K562 (cell line): Measurements from ENCODE around the gene OR2F1. TPM values are rescaled to one million over a fixed set of nuclear protein-coding genes. Genes with fewer than 3 reads are reported as not detected.

Source experiments
- ATAC-seq: fragments of 200-7000 bp; cut with Tn5 transposase; 3 replicates; pipeline ENCODE4 v1.9.1; 2020; ENCODE audit warnings: moderate library complexity
- BruUV-seq: library from RNA; stranded (reverse); fragments of 400-500 nt; replicated peaks from 2 replicates; lab custom pipeline; 2021; lab: Mats Ljungman, UMichigan
- CTCF ChIA-PET: fragments of 300-600 bp; formaldehyde crosslinking; extraction: SDS; loops from one replicate; lab custom pipeline; 2021; ENCODE audit warnings: low intra/inter-chr PET ratio; lab: Yijun Ruan, JAX
- POLR2A ChIA-PET: fragments of 300-600, 350-650 bp; sonication (Branson Sonifier 250); formaldehyde crosslinking; extraction: SDS; loops from one replicate; lab custom pipeline; 2021; ENCODE audit warnings: antibody characterized with exemption, inconsistent platforms; lab: Yijun Ruan, JAX
- DNase-seq, 4 experiments: peaks; one replicate each; pipeline versions ENCODE4 v3.0.0 to v3.0.0-alpha.2; 2011 to 2018; ENCODE audit warnings: low spot score in 3 of 4, mixed read lengths in 3 of 4; ENCODE audit errors: extremely low read depth in 1 of 4
- FAIRE-seq: peaks from 2 replicates; lab custom pipeline; 2011; peaks lifted over from hg19 to GRCh38; lab: Jason Lieb, UNC
- H2AFZ ChIP-seq: 2 replicates; pipeline ENCODE4 v1.6.0; 2011; ENCODE audit warnings: low read depth, low read length, control low read depth, inconsistent platforms
- H3K27ac ChIP-seq: fragments of 200-600 bp; 3 replicates; pipeline ENCODE4 v1.8.0; 2011; ENCODE audit warnings: low read depth, mild to moderate bottlenecking, control low read depth, inconsistent platforms, low read length, moderate library complexity, mixed read lengths; ENCODE audit errors: extremely low read depth
- H3K27me3 ChIP-seq, 2 experiments: fragments of 300-600 bp in 1 of 2; 2 replicates in 1 of 2; 3 replicates in 1 of 2; pipeline versions ENCODE4 v1.6.0 to v1.8.0; 2011; ENCODE audit warnings: inconsistent platforms in 2 of 2, low read length in 2 of 2, mild to moderate bottlenecking in 1 of 2, mixed read lengths in 1 of 2, moderate library complexity in 1 of 2; ENCODE audit not compliant: control insufficient read depth in 2 of 2, insufficient read depth in 2 of 2
- H3K36me3 ChIP-seq: fragments of 300-600 bp; 3 replicates; pipeline ENCODE4 v1.8.0; 2011; ENCODE audit warnings: mild to moderate bottlenecking, low read length, inconsistent platforms; ENCODE audit not compliant: control insufficient read depth, insufficient read depth
- H3K4me1 ChIP-seq, 2 experiments: fragments of 200-600 bp in 1 of 2; replicated peaks in 1 of 2; 2 replicates in 1 of 2; 3 replicates in 1 of 2; pipeline versions ENCODE4 v1.5.1 to v1.8.0; 2011; ENCODE audit warnings: inconsistent platforms in 2 of 2, low read length in 2 of 2, mild to moderate bottlenecking in 1 of 2, mixed read lengths in 1 of 2, moderate library complexity in 1 of 2; ENCODE audit not compliant: control insufficient read depth in 2 of 2, insufficient read depth in 2 of 2
- H3K4me2 ChIP-seq: 2 replicates; pipeline ENCODE4 v1.6.1; 2011; ENCODE audit warnings: low read length, control low read depth, inconsistent platforms, mixed read lengths; ENCODE audit not compliant: insufficient read depth
- H3K4me3 ChIP-seq: fragments of 200-600 bp; sonication (generic), shearing (Covaris generic); 2 replicates; pipeline ENCODE4 v1.5.1; 2016; ENCODE audit warnings: control low read depth, inconsistent platforms
- H3K79me2 ChIP-seq: fragments of 200-600 bp; 3 replicates; pipeline ENCODE4 v1.8.0; 2011; ENCODE audit warnings: low read length, inconsistent platforms; ENCODE audit not compliant: control insufficient read depth, insufficient read depth
- H3K9ac ChIP-seq, 2 experiments: 2 replicates each; pipeline versions ENCODE4 v1.6.0 to v1.6.1; 2011; ENCODE audit warnings: low read depth in 2 of 2, low read length in 2 of 2, control low read depth in 1 of 2, inconsistent platforms in 1 of 2, mild to moderate bottlenecking in 1 of 2, mixed read lengths in 1 of 2; ENCODE audit not compliant: insufficient read depth in 1 of 2
- H3K9me1 ChIP-seq: one replicate; pipeline ENCODE4 v1.6.0; 2011; ENCODE audit warnings: inconsistent platforms, mild to moderate bottlenecking, low read length, moderate library complexity; ENCODE audit not compliant: control insufficient read depth, insufficient read depth
- H3K9me3 ChIP-seq: replicated peaks from 2 replicates; pipeline ENCODE4 v1.5.1; 2011; ENCODE audit warnings: low read depth, low read length, inconsistent platforms; ENCODE audit not compliant: control insufficient read depth, insufficient read depth
- H4K20me1 ChIP-seq: replicated peaks from 2 replicates; pipeline ENCODE4 v1.6.1; 2011; ENCODE audit warnings: low read length, inconsistent platforms, mixed read lengths; ENCODE audit not compliant: control insufficient read depth, insufficient read depth
- HOMEZ ChIP-seq: fragments of 250-450 bp; sonication (Bioruptor Pico); IDR thresholded peaks from 2 replicates; pipeline ENCODE4 v1.4.0; 2020; ENCODE audit warnings: mild to moderate bottlenecking, moderate library complexity
- KAT8 ChIP-seq: fragments of 450-650 bp; IDR thresholded peaks from 2 replicates; pipeline ENCODE4 v1.6.1; 2016; ENCODE audit warnings: low read depth, mild to moderate bottlenecking
- NFE2 ChIP-seq: IDR thresholded peaks from 2 replicates; pipeline ENCODE4 v1.6.1; 2014; ENCODE audit warnings: antibody characterized with exemption, low read depth
- NRF1 ChIP-seq, 2 experiments: fragments of 450-650 bp; IDR thresholded peaks in 1 of 2; conservative IDR thresholded peaks in 1 of 2; 2 replicates each; pipeline ENCODE4 v1.6.1; 2014; ENCODE audit warnings: mild to moderate bottlenecking in 2 of 2
- SIX5 ChIP-seq, 2 experiments: IDR thresholded peaks; 2 replicates each; pipeline ENCODE4 v1.6.1; 2011; ENCODE audit warnings: low read length in 2 of 2, borderline replicate concordance in 1 of 2, low read depth in 1 of 2, mild to moderate bottlenecking in 1 of 2, moderate library complexity in 1 of 2; ENCODE audit not compliant: insufficient read depth in 1 of 2
- TBL1XR1 ChIP-seq, 2 experiments: IDR thresholded peaks; 2 replicates each; pipeline ENCODE4 v1.6.1; 2012; ENCODE audit warnings: improper control_type of control experiment in 2 of 2, low read length in 2 of 2, mild to moderate bottlenecking in 1 of 2
- ZNF134 ChIP-seq: fragments of 250-450 bp; sonication (Bioruptor Pico); conservative IDR thresholded peaks from 2 replicates; pipeline ENCODE4 v1.4.0; 2020
- ZNF431 ChIP-seq: sonication (generic); formaldehyde crosslinking; IDR thresholded peaks from 2 replicates; pipeline ENCODE4 v1.8.0; 2022; ENCODE audit warnings: mild to moderate bottlenecking, missing genetic modification reagents
- ZNF707 ChIP-seq: fragments of 250-450 bp; sonication (Bioruptor Pico); conservative IDR thresholded peaks from 2 replicates; pipeline ENCODE4 v1.8.0; 2022; ENCODE audit warnings: inconsistent platforms, mild to moderate bottlenecking, moderate library complexity
- ZNF77 ChIP-seq: fragments of 250-450 bp; sonication (Bioruptor Pico); IDR thresholded peaks from 2 replicates; pipeline ENCODE4 v1.5.0; 2020
- WGBS: fragments of 100-300 bp; shearing (Covaris generic); methylation state at CpG from one replicate; pipeline ENCODE4 v1.1.6; 2016; ENCODE audit warnings: low coverage, mixed read lengths; ENCODE audit not compliant: insufficient coverage; ENCODE audit errors: missing lambda C conversion rate; 5-methylcytosine and 5-hydroxymethylcytosine counted together
- in situ Hi-C: fragments of 300-500 bp; cut with MboI; formaldehyde crosslinking; loops from 4 replicates; pipeline ENCODE4 v1.15.0; 2018; ENCODE audit warnings: inconsistent platforms, mixed read lengths
- intact Hi-C: fragments of 100-400 bp; cut with micrococcal nuclease; formaldehyde crosslinking; loops from 2 replicates; pipeline ENCODE4 v1.14.2; 2022
- polyA plus RNA-seq, 8 experiments: library from polyadenylated mRNA; depleted of rRNA in 4 of 8; stranded (reverse) in 5 of 8; unstranded in 3 of 8; fragments of >200 nt; fragmentation: Nextera tagmentation in 2 of 8; fragmentation: Illumina TruSeq in 1 of 8; extraction: Ambion mirVana in 2 of 8; extraction: Trizol in 1 of 8; gene quantifications; 2 replicates each; pipeline versions ENCODE4 v1.2.1 to v1.2.3, GENCODE V29; 2011 to 2014; ENCODE audit warnings: inconsistent platforms in 1 of 8, missing spikeins in 1 of 8
- total RNA-seq, 7 experiments: library from RNA; depleted of rRNA in 6 of 7; stranded (reverse); fragments of >200 nt in 6 of 7; fragmentation: Illumina TruSeq in 2 of 7; extraction: Trizol in 2 of 7; gene quantifications; 2 replicates each; pipeline versions ENCODE4 v1.2.1 to v1.2.3, GENCODE V29; 2011 to 2021; ENCODE audit warnings: low replicate concordance in 1 of 7
- TF ChIP-seq, protein P1 (sequence below): fragments of 450-650 bp; IDR thresholded peaks from 2 replicates; pipeline ENCODE4 v1.6.1; 2016; ENCODE audit warnings: missing biosample characterization, missing genetic modification characterization
- TF ChIP-seq, protein P2 (sequence below): fragments of 450-650 bp; IDR thresholded peaks from 2 replicates; pipeline ENCODE4 v1.6.1; 2016; ENCODE audit warnings: borderline replicate concordance
- TF ChIP-seq, protein P3 (sequence below): conservative IDR thresholded peaks from 2 replicates; pipeline ENCODE4 v1.6.1; 2011; ENCODE audit warnings: low read depth, mild to moderate bottlenecking, low read length; ENCODE audit not compliant: control insufficient read depth

OR2F1 gene
- total and polyA plus RNA-seq, 9 of the 15 experiments (the other 6 are each of a cell fraction or from before 2014, with no cell fraction given) = not detected

DNA sequence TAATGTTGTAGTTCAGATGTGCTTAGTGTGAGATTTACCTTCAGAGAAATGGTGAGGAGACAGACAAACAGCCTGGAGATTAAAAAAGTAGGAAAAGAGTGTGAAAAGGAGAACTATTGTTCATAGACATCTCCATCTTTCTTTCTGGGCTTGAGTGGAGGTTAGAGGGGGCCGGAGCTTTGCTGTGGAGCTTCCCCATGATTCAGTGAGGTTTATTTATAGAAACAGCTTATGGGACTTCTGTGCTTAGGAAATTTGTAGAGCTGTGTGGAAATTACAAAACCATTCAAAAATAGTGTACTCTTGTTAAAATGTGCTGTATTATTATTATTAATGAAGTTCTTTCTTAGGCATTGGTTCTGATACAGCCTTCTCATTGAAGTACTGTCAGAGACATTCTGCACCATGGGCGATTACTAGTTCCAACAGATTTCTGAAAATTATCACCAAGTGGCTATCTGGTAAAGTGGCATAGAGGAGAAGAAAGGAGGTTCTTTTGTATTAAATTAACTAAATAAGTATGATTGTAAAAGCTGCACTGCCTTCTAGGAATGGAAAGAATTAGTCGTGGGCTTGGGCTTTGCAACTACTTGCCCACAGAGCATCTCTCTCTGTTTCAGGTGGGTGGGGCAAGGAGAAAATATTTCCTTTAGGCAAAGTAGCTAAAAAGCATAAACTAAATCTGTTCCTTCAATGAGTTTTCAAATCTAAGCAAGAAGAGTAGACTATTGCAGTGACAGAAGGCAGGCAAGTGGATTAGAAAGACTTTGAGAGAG, 44.0 kb upstream of the OR2F1 start (continued):
- TF ChIP-seq HOMEZ = no peak

DNA sequence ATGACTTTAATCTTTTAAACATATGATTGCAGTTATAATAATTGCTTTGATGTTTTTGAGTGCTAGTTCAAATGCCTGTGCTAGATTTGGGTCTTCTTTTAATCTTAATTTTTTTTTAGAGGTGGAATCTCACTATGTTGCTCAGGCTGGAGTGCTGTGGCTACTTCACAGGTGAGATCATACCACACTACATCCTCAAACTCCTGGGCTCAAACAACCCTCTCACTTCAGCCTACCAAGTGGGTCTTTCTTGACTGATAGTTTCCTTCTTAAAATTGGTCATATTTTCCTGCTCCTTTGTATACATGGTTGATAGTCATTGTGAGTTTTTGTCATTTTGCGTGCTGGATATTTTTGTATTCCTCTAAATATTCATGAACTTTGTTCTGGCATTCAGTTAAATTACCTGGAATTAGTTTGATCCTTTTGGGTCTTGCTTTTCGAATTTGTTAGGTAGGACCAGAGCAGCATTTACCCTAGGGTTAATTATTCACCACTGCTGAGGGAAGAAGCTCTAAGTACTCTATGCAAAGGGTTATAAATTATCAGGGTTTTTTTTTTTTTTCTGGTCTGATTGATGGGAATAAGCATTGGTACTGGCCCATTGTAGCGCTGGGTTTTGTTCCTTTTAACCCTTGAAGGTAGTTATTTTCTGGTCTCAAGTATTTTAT, 40.6 kb upstream of the OR2F1 start:
- Histone ChIP-seq H3K79me2 (no peaks in the 10 kb centered on the region), H3K27me3 (peaks cover 16 to 22% of the 10 kb centered on the region in 2 experiments), H4K20me1 (no peaks in the 10 kb centered on the region), H3K9ac (no peak overlapping the region), H3K27ac (no peak overlapping the region), H3K9me3 (no peaks in the 10 kb centered on the region), H2AFZ (no peak overlapping the region), H3K36me3 (no peaks in the 10 kb centered on the region), H3K4me3 (no peak overlapping the region), H3K4me2 (no peak overlapping the region), H3K4me1 (no peaks in the 10 kb centered on the region), H3K9me1 (no peaks in the 10 kb centered on the region)
- WGBS = 0% methylated on average over 3 of the region's 3 CpGs
- ChIA-PET POLR2A (no interaction called here), CTCF (interaction anchor here (0.7 kb wide), 1 partner anchor 12 kb away, joined by 3 read pairs; the partner anchor contains the start of gene TCAF1)
- no peak for TF ChIP-seq ZNF77 (CRISPR knock-in tag)
- TF ChIP-seq, protein P1, sequence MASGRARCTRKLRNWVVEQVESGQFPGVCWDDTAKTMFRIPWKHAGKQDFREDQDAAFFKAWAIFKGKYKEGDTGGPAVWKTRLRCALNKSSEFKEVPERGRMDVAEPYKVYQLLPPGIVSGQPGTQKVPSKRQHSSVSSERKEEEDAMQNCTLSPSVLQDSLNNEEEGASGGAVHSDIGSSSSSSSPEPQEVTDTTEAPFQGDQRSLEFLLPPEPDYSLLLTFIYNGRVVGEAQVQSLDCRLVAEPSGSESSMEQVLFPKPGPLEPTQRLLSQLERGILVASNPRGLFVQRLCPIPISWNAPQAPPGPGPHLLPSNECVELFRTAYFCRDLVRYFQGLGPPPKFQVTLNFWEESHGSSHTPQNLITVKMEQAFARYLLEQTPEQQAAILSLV (tag) = no peak
- TF ChIP-seq, protein P2, sequence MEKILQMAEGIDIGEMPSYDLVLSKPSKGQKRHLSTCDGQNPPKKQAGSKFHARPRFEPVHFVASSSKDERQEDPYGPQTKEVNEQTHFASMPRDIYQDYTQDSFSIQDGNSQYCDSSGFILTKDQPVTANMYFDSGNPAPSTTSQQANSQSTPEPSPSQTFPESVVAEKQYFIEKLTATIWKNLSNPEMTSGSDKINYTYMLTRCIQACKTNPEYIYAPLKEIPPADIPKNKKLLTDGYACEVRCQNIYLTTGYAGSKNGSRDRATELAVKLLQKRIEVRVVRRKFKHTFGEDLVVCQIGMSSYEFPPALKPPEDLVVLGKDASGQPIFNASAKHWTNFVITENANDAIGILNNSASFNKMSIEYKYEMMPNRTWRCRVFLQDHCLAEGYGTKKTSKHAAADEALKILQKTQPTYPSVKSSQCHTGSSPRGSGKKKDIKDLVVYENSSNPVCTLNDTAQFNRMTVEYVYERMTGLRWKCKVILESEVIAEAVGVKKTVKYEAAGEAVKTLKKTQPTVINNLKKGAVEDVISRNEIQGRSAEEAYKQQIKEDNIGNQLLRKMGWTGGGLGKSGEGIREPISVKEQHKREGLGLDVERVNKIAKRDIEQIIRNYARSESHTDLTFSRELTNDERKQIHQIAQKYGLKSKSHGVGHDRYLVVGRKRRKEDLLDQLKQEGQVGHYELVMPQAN = no peak
- no peak for TF ChIP-seq ZNF431
- TF ChIP-seq KAT8 = no peak
- TF ChIP-seq NFE2 = no peak
- no peak for TF ChIP-seq TBL1XR1 (IDR thresholded peaks at IDR 0.05; ENCODE audit: low read length in 2 of 2)
- no peak for TF ChIP-seq NRF1 (conservative IDR thresholded peaks at IDR 0.05 in 1 of 2, IDR thresholded peaks at IDR 0.05 in 1 of 2)
- no peak for TF ChIP-seq ZNF134 (CRISPR knock-in tag)
- no peak for TF ChIP-seq ZNF707 (CRISPR knock-in tag)
- TF ChIP-seq SIX5 (IDR thresholded peaks at IDR 0.05; ENCODE audit: borderline replicate concordance in 1 of 2, insufficient read depth in 1 of 2, low read depth in 1 of 2, low read length in 2 of 2) = no peak
- TF ChIP-seq, protein P3, sequence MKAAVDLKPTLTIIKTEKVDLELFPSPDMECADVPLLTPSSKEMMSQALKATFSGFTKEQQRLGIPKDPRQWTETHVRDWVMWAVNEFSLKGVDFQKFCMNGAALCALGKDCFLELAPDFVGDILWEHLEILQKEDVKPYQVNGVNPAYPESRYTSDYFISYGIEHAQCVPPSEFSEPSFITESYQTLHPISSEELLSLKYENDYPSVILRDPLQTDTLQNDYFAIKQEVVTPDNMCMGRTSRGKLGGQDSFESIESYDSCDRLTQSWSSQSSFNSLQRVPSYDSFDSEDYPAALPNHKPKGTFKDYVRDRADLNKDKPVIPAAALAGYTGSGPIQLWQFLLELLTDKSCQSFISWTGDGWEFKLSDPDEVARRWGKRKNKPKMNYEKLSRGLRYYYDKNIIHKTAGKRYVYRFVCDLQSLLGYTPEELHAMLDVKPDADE = no peak
- ATAC-seq = no peak
- in situ Hi-C loops = no loop called here
- no peak for FAIRE-seq
- no TSS peak for BruUV-seq
- DNase-seq = no peak
- intact Hi-C loops = no loop called here
